NCI-H1436 treated with DMSO at 0.1 percent for 48 hours (cell line): ENCODE measurements around the gene GMPS.
A peak's percentile ranks its signal among the peaks of the same experiment; 100 is the strongest.
"Not testable (repeated sequence)": the region's sequence is repeated elsewhere in the genome, so short reads cannot be mapped to it uniquely, and the experiment has no call there.

Experiments
- DNase-seq: peaks from one replicate; lab custom pipeline; 2025; lab: John Stamatoyannopoulos, UW

The GMPS gene

GRCh38 chr3:155870133-155870944 lies at the start of gene GMPS:
Gene GMPS (plus strand): TSS chr3:155870650. CDS start chr3:155870871, 221 bp downstream.
- peak; percentile 70 for DNase-seq

- not testable (repeated sequence) for DNase-seq
Observed at GRCh38 chr3:155828490-155829098, 41.9 kb upstream of the GMPS start.

- no peak for DNase-seq
Observed at GRCh38 chr3:155835341-155836071, 34.9 kb upstream of the GMPS start.

GRCh38 chr3:155843569-155843968 lies 26.9 kb upstream of the GMPS start:
- no peak for DNase-seq

GRCh38 chr3:155846119-155846518 lies 24.3 kb upstream of the GMPS start:
- no peak for DNase-seq

GRCh38 chr3:155847993-155848392 lies 22.5 kb upstream of the GMPS start:
- no peak for DNase-seq

GRCh38 chr3:155849404-155849803 lies 21.0 kb upstream of the GMPS start:
- not testable (repeated sequence) for DNase-seq

GRCh38 chr3:155852341-155852740 lies 18.1 kb upstream of the GMPS start:
- no peak for DNase-seq

GRCh38 chr3:155853214-155854140 lies 17.0 kb upstream of the GMPS start:
- DNase-seq, result no peak

- peak; percentile 100 for DNase-seq
Observed at GRCh38 chr3:155854141-155854940, 16.1 kb upstream of the GMPS start, which contains the start of gene SLC33A1. Gene SLC33A1 (minus strand): TSS chr3:155854427. CDS start chr3:155853997, 430 bp downstream.

GRCh38 chr3:155859859-155860258 lies 10.6 kb upstream of the GMPS start:
- no peak for DNase-seq

GRCh38 chr3:155860424-155860823 lies 10.0 kb upstream of the GMPS start:
- not testable (repeated sequence) for DNase-seq

- DNase-seq, result no peak
Observed at GRCh38 chr3:155861476-155862183, 8.8 kb upstream of the GMPS start.

GRCh38 chr3:155862290-155862982 lies 8.0 kb upstream of the GMPS start:
- DNase-seq, result peak; percentile 57

- DNase-seq, result no peak
Observed at GRCh38 chr3:155863072-155863784, 7.2 kb upstream of the GMPS start.

- DNase-seq, result no peak
Observed at GRCh38 chr3:155869691-155870090, 759 bp upstream of the GMPS start.

GRCh38 chr3:155870945-155871745 lies 695 bp downstream of the GMPS start:
- no peak for DNase-seq

- DNase-seq, result no peak
Observed at GRCh38 chr3:155871746-155872158, 1.3 kb downstream of the GMPS start.
